Neuronal stem cell (in vitro differentiated cells): Measurements from ENCODE around the gene WDHD1.

ENCODE experiments used
- DNase-seq: peaks from one replicate; pipeline ENCODE4 v3.0.0-alpha.2; 2013; ENCODE audit warnings: low spot score
- H2AFZ ChIP-seq: one replicate; pipeline ENCODE4 v1.6.1; 2013; ENCODE audit warnings: mild to moderate bottlenecking, low read length, inconsistent platforms
- H2AK5ac ChIP-seq: 2 replicates; pipeline ENCODE4 v1.6.1; 2013; ENCODE audit warnings: low read depth, mild to moderate bottlenecking, inconsistent platforms, low read length, moderate library complexity, mixed read lengths
- H2BK120ac ChIP-seq: 2 replicates; pipeline ENCODE4 v1.6.1; 2013; ENCODE audit warnings: low read depth, mild to moderate bottlenecking, inconsistent platforms, low read length, moderate library complexity, mixed read lengths
- H2BK12ac ChIP-seq: one replicate; pipeline ENCODE4 v1.6.1; 2013; ENCODE audit warnings: low read length, inconsistent platforms
- H2BK15ac ChIP-seq: 2 replicates; pipeline ENCODE4 v1.6.1; 2013; ENCODE audit warnings: mild to moderate bottlenecking, low read length, inconsistent platforms, mixed read lengths
- H2BK5ac ChIP-seq: one replicate; pipeline ENCODE4 v1.6.1; 2013; ENCODE audit warnings: inconsistent platforms, mild to moderate bottlenecking, low read length, moderate library complexity
- H3K14ac ChIP-seq: one replicate; pipeline ENCODE4 v1.6.1; 2013; ENCODE audit warnings: low read length, inconsistent platforms
- H3K18ac ChIP-seq: 2 replicates; pipeline ENCODE4 v1.6.1; 2013; ENCODE audit warnings: low read length, inconsistent platforms
- H3K23ac ChIP-seq: 2 replicates; pipeline ENCODE4 v1.6.1; 2013; ENCODE audit warnings: low read depth, mild to moderate bottlenecking, mixed read lengths, low read length, inconsistent platforms; ENCODE audit not compliant: poor library complexity
- H3K27ac ChIP-seq: replicated peaks from 3 replicates; pipeline ENCODE4 v1.5.1; 2013; ENCODE audit warnings: low read length, inconsistent platforms
- H3K27me3 ChIP-seq, 3 experiments: 2 replicates each; pipeline ENCODE4 v1.6.1; 2013; ENCODE audit warnings: low read length in 3 of 3, mild to moderate bottlenecking in 2 of 3, inconsistent platforms in 1 of 3, low read depth in 1 of 3, mixed read lengths in 1 of 3, moderate library complexity in 1 of 3; ENCODE audit not compliant: control insufficient read depth in 3 of 3, insufficient read depth in 3 of 3
- H3K36me3 ChIP-seq, 2 donors: replicated peaks in 1 of 2; 2 replicates each; pipeline ENCODE4 v1.6.1; 2013; ENCODE audit warnings: low read length in 2 of 2; ENCODE audit not compliant: control insufficient read depth in 2 of 2, insufficient read depth in 2 of 2
- H3K4ac ChIP-seq: 2 replicates; pipeline ENCODE4 v1.6.1; 2013; ENCODE audit warnings: inconsistent platforms, mild to moderate bottlenecking, low read length, moderate library complexity
- H3K4me1 ChIP-seq, 2 donors: 1 replicate in 1 of 2; 2 replicates in 1 of 2; pipeline ENCODE4 v1.6.1; 2013; ENCODE audit warnings: low read length in 2 of 2, low read depth in 1 of 2; ENCODE audit not compliant: control insufficient read depth in 2 of 2, insufficient read depth in 1 of 2
- H3K4me2 ChIP-seq: one replicate; pipeline ENCODE4 v1.6.1; 2013; ENCODE audit warnings: mild to moderate bottlenecking, low read length, inconsistent platforms; ENCODE audit not compliant: insufficient read depth, poor library complexity, severe bottlenecking
- H3K4me3 ChIP-seq, 2 donors: 2 replicates each; pipeline ENCODE4 v1.5.1; 2013; ENCODE audit warnings: low read length in 2 of 2, mild to moderate bottlenecking in 2 of 2, inconsistent platforms in 1 of 2, moderate library complexity in 1 of 2
- H3K79me1 ChIP-seq: one replicate; pipeline ENCODE4 v1.6.1; 2013; ENCODE audit warnings: low read depth, mild to moderate bottlenecking, inconsistent platforms, low read length, moderate library complexity
- H3K9ac ChIP-seq: one replicate; pipeline ENCODE4 v1.6.1; 2013; ENCODE audit warnings: mild to moderate bottlenecking, low read depth, low read length, inconsistent platforms; ENCODE audit not compliant: poor library complexity
- H3K9me3 ChIP-seq, 2 donors: replicated peaks in 1 of 2; 2 replicates each; pipeline versions ENCODE3 to v1.6.1; 2013; ENCODE audit warnings: low read length in 2 of 2, mild to moderate bottlenecking in 2 of 2, inconsistent platforms in 1 of 2, low read depth in 1 of 2, mixed read lengths in 1 of 2, moderate library complexity in 1 of 2; ENCODE audit not compliant: control insufficient read depth in 2 of 2, insufficient read depth in 1 of 2
- H4K8ac ChIP-seq: one replicate; pipeline ENCODE4 v1.6.1; 2013; ENCODE audit warnings: low read depth, mild to moderate bottlenecking, inconsistent platforms, low read length, moderate library complexity
- H4K91ac ChIP-seq: one replicate; pipeline ENCODE4 v1.6.1; 2013; ENCODE audit warnings: low read length, low read depth, mild to moderate bottlenecking, inconsistent platforms; ENCODE audit not compliant: poor library complexity
- WGBS, 2 donors: extraction: QIAGEN DNeasy Blood & Tissue Kit; methylation state at CpG; one replicate each; pipeline ENCODE4 v1.1.7; 2013; ENCODE audit warnings: missing lambda C conversion rate in 2 of 2, mixed read lengths in 1 of 2; ENCODE audit not compliant: insufficient read length in 2 of 2, insufficient replicate concordance in 1 of 2; ENCODE audit errors: extremely low coverage in 2 of 2; 5-methylcytosine and 5-hydroxymethylcytosine counted together

WDHD1 gene

GRCh38 chr14:55015006-55015405, 11.9 kb downstream of the WDHD1 start:
- Histone ChIP-seq H3K18ac (no peak overlapping the region), H2BK12ac (no peak overlapping the region), H3K27me3 (no peaks in the 10 kb centered on the region), H4K91ac (no peak overlapping the region), H2BK120ac (no peak overlapping the region), H3K9ac (no peak overlapping the region), H3K4ac (no peak overlapping the region), H2AK5ac (no peak overlapping the region), H3K4me3 (no peak overlapping the region), H2BK15ac (no peak overlapping the region), H3K4me2 (no peak overlapping the region), H3K14ac (no peak overlapping the region), H2BK5ac (no peak overlapping the region), H3K4me1 (no peaks in the 10 kb centered on the region), H4K8ac (no peak overlapping the region), H3K27ac (no peak overlapping the region), H2AFZ (no peak overlapping the region), H3K23ac (no peak overlapping the region), H3K9me3 (peaks cover 2 to 3% of the 10 kb centered on the region in 2 donors), H3K36me3 (peaks cover 12 to 99% of the 10 kb centered on the region in 2 donors), H3K79me1 (peaks cover 3% of the 10 kb centered on the region)
- WGBS, 2 donors: no CpG with 5 or more reads among the region's 2 CpGs
- no peak for DNase-seq

GRCh38 chr14:55005071-55005470, 21.8 kb downstream of the WDHD1 start:
- Histone ChIP-seq H2BK15ac (no peak overlapping the region), H3K4me2 (no peak overlapping the region), H2AK5ac (no peak overlapping the region), H3K4me3 (no peak overlapping the region), H3K27me3 (no peaks in the 10 kb centered on the region), H3K14ac (no peak overlapping the region), H3K18ac (no peak overlapping the region), H3K9me3 (no peaks in the 10 kb centered on the region), H4K8ac (no peak overlapping the region), H3K9ac (no peak overlapping the region), H2BK5ac (no peak overlapping the region), H2AFZ (no peak overlapping the region), H4K91ac (no peak overlapping the region), H3K27ac (no peak overlapping the region), H2BK120ac (no peak overlapping the region), H3K79me1 (no peaks in the 10 kb centered on the region), H3K4ac (no peak overlapping the region), H3K23ac (no peak overlapping the region), H2BK12ac (no peak overlapping the region), H3K4me1 (no peaks in the 10 kb centered on the region), H3K36me3 (peaks cover 13 to 97% of the 10 kb centered on the region in 2 donors)
- no CpG with 5 or more reads among the region's 4 CpGs for WGBS, 2 donors
- no peak for DNase-seq

- WGBS, 2 donors: no CpG with 5 or more reads among the region's 3 CpGs
Observed at GRCh38 chr14:55000381-55000780, 26.5 kb downstream of the WDHD1 start.

GRCh38 chr14:54985156-54985555, 41.7 kb downstream of the WDHD1 start:
- Histone ChIP-seq H2AFZ (no peak overlapping the region), H3K9me3 (no peaks in the 10 kb centered on the region), H2BK120ac (no peak overlapping the region), H3K4me2 (no peak overlapping the region), H3K27me3 (no peaks in the 10 kb centered on the region), H2BK12ac (no peak overlapping the region), H3K79me1 (no peaks in the 10 kb centered on the region), H3K4me3 (no peak overlapping the region), H3K27ac (no peak overlapping the region), H2BK15ac (no peak overlapping the region), H2AK5ac (no peak overlapping the region), H3K23ac (no peak overlapping the region), H3K36me3 (peaks cover 24 to 98% of the 10 kb centered on the region in 2 donors), H3K4me1 (no peaks in the 10 kb centered on the region), H3K4ac (no peak overlapping the region), H4K91ac (no peak overlapping the region), H4K8ac (no peak overlapping the region), H3K18ac (no peak overlapping the region), H3K9ac (no peak overlapping the region), H2BK5ac (no peak overlapping the region), H3K14ac (no peak overlapping the region)
- no CpG with 5 or more reads among the region's 4 CpGs for whole genome bisulfite sequencing, 2 donors
- no peak for DNase-seq

More at GRCh38 chr14:55000381-55000780, 26.5 kb downstream of the WDHD1 start:
- Histone ChIP-seq H2AFZ (no peak overlapping the region), H3K27ac (no peak overlapping the region), H3K79me1 (no peaks in the 10 kb centered on the region), H4K8ac (no peak overlapping the region), H3K23ac (no peak overlapping the region), H3K4me3 (no peak overlapping the region), H2AK5ac (no peak overlapping the region), H3K4me2 (no peak overlapping the region), H3K4me1 (no peaks in the 10 kb centered on the region), H3K36me3 (peaks cover 13 to 91% of the 10 kb centered on the region in 2 donors), H3K9me3 (no peaks in the 10 kb centered on the region), H3K18ac (no peak overlapping the region), H3K9ac (no peak overlapping the region), H3K27me3 (no peaks in the 10 kb centered on the region), H2BK120ac (no peak overlapping the region), H3K4ac (no peak overlapping the region), H2BK5ac (no peak overlapping the region), H4K91ac (no peak overlapping the region), H2BK12ac (no peak overlapping the region), H2BK15ac (no peak overlapping the region), H3K14ac (no peak overlapping the region)
- DNase-seq: no peak
